ENCODE data around the gene AHSA1.

AHSA1 gene

GRCh38 chr14:77498984-77499527, 41.2 kb downstream of the AHSA1 start:
- TF ChIP-seq POLR2AphosphoS5 (IDR thresholded peaks at IDR 0.05; ENCODE audit: low read depth, low read length) (no peak), FOXP2 (optimal IDR thresholded peaks at IDR 0.05; ENCODE audit: borderline replicate concordance, extremely low read depth, extremely low read length, insufficient read depth) (no peak), REST (IDR thresholded peaks at IDR 0.05; ENCODE audit: insufficient read depth in 1 of 2, low read depth in 2 of 2, low read length in 2 of 2) (no peak), TAF1 (IDR thresholded peaks at IDR 0.05; ENCODE audit: borderline replicate concordance, insufficient read depth, low read length) (no peak), SIN3A (IDR thresholded peaks at IDR 0.05; ENCODE audit: borderline replicate concordance, insufficient read depth, low read length) (no peak)

- TF ChIP-seq POLR2AphosphoS5 (IDR thresholded peaks at IDR 0.05; ENCODE audit: low read depth, low read length), result no peak
- no peak for TF ChIP-seq SIN3A (IDR thresholded peaks at IDR 0.05; ENCODE audit: borderline replicate concordance, insufficient read depth, low read length)
- TF ChIP-seq FOXP2 (optimal IDR thresholded peaks at IDR 0.05; ENCODE audit: borderline replicate concordance, extremely low read depth, extremely low read length, insufficient read depth), result no peak
- TF ChIP-seq REST (IDR thresholded peaks at IDR 0.05; ENCODE audit: insufficient read depth in 1 of 2, low read depth in 2 of 2, low read length in 2 of 2), result no peak
- no peak for TF ChIP-seq TAF1 (IDR thresholded peaks at IDR 0.05; ENCODE audit: borderline replicate concordance, insufficient read depth, low read length)
Measured at GRCh38 chr14:77502109-77502782, 44.4 kb downstream of the AHSA1 start.

GRCh38 chr14:77503138-77503537, 45.2 kb downstream of the AHSA1 start:
- TF ChIP-seq REST (IDR thresholded peaks at IDR 0.05; ENCODE audit: insufficient read depth in 1 of 2, low read depth in 2 of 2, low read length in 2 of 2), result no peak
- TF ChIP-seq FOXP2 (optimal IDR thresholded peaks at IDR 0.05; ENCODE audit: borderline replicate concordance, extremely low read depth, extremely low read length, insufficient read depth), result no peak
- TF ChIP-seq SIN3A (IDR thresholded peaks at IDR 0.05; ENCODE audit: borderline replicate concordance, insufficient read depth, low read length), result no peak
- no peak for TF ChIP-seq POLR2AphosphoS5 (IDR thresholded peaks at IDR 0.05; ENCODE audit: low read depth, low read length)
- no peak for TF ChIP-seq TAF1 (IDR thresholded peaks at IDR 0.05; ENCODE audit: borderline replicate concordance, insufficient read depth, low read length)

- TF ChIP-seq SIN3A (IDR thresholded peaks at IDR 0.05; ENCODE audit: borderline replicate concordance, insufficient read depth, low read length) (no peak), FOXP2 (optimal IDR thresholded peaks at IDR 0.05; ENCODE audit: borderline replicate concordance, extremely low read depth, extremely low read length, insufficient read depth) (no peak), REST (IDR thresholded peaks at IDR 0.05; ENCODE audit: insufficient read depth in 1 of 2, low read depth in 2 of 2, low read length in 2 of 2) (no peak), POLR2AphosphoS5 (IDR thresholded peaks at IDR 0.05; ENCODE audit: low read depth, low read length) (no peak), TAF1 (IDR thresholded peaks at IDR 0.05; ENCODE audit: borderline replicate concordance, insufficient read depth, low read length) (no peak)
Measured at GRCh38 chr14:77505031-77505430, 47.1 kb downstream of the AHSA1 start.
